IgD-negative memory B cell (primary cell): ENCODE measurements around the gene EPN1. TPM values are rescaled to one million over a fixed set of nuclear protein-coding genes. Genes with fewer than 3 reads are reported as not detected.

Experiments used
- H3K27ac Mint-ChIP-seq, 3 donors: one replicate each; pipeline ENCODE4 v1.8.0; 2020 to 2022; ENCODE audit warnings: mild to moderate bottlenecking in 3 of 3, mixed read lengths in 3 of 3, moderate library complexity in 1 of 3
- H3K27me3 Mint-ChIP-seq: one replicate; pipeline ENCODE4 v1.8.0; 2021; ENCODE audit warnings: mixed read lengths
- H3K36me3 Mint-ChIP-seq: one replicate; pipeline ENCODE4 v1.8.0; 2020; ENCODE audit warnings: mild to moderate bottlenecking, mixed read lengths
- H3K4me1 Mint-ChIP-seq, 3 donors: one replicate each; pipeline ENCODE4 v1.8.0; 2020 to 2022; ENCODE audit warnings: mixed read lengths in 3 of 3, mild to moderate bottlenecking in 1 of 3
- H3K4me3 Mint-ChIP-seq, 4 donors: one replicate each; pipeline ENCODE4 v1.8.0; 2020 to 2022; ENCODE audit warnings: mild to moderate bottlenecking in 4 of 4, mixed read lengths in 4 of 4, moderate library complexity in 3 of 4
- H3K9me3 Mint-ChIP-seq, 3 donors: one replicate each; pipeline ENCODE4 v1.8.0; 2020 to 2021; ENCODE audit warnings: mixed read lengths in 3 of 3, mild to moderate bottlenecking in 1 of 3
- polyA plus RNA-seq: library from polyadenylated mRNA; unstranded; fragments of 300-500 nt; fragmentation: Illumina TruSeq; gene quantifications from one replicate; pipeline ENCODE4 v1.2.3, GENCODE V29; 2021

EPN1 gene
- polyA plus RNA-seq, 1 donor from 2014 or later = 29.9 TPM

DNA sequence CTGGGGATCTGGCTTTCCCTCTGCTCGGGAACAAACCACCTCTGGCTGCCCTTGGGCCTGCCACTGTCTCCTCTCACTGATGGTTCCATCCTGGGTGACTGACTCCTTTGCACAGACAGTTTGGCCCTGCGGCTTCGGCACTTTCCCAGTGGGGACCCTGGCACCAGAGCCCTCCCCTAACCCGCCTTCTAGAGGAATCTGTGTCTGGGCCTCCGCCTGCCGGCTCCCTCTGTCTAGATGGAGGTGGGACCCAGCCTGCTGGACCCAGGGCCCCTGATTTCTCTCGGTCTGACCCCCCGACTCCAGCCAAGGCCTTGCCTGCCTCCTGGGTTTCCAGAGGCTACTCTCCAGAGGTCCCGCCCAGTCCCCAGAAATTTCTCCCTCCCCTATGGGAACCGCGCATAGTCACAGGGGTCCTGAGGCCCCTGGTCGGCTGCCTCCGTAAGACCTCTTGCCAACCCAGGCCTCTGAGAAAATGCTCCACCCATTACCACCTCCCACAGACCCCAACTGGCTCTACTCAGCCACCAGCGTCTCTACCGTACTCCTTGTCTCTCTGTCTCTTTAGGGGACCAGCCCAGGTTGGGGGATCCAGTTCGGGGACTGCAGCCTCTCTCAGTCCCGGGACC, 24.3 kb upstream of the EPN1 start:
- H3K4me3 Mint-ChIP-seq = peak overlapping the region in 3 of 4 donors; percentile 79 to 83 (median 83)
- peaks cover 6% of the 10 kb centered on the region for H3K36me3 Mint-ChIP-seq
- H3K27me3 Mint-ChIP-seq = no peaks in the 10 kb centered on the region
- H3K4me1 Mint-ChIP-seq = peaks cover 8 to 28% (median 10%) of the 10 kb centered on the region in 3 donors
- peak overlapping the region in 2 of 3 donors; percentile 76 to 90 for H3K27ac Mint-ChIP-seq
- no peaks in the 10 kb centered on the region for H3K9me3 Mint-ChIP-seq

DNA sequence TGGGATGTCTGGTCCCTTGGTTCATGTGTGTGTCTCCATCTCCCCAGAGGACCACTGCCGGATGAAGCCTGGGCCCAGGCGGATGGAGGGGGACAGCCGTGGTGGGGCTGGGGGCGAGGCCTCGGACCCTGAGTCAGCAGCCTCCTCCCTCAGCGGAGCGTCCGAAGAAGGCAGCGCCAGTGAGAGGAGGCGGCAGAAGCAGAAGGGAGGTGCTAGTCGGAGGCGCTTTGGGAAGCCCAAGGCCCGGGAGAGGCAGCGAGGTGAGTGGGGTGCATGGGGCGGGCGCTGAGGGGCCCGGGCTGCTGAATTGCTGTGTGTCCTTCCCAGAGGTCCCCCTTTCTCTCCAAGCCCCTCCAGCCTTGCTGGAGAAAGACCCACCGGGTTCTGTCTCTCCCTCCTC, 23.8 kb upstream of the EPN1 start:
- Mint-ChIP-seq H3K4me1 (peaks cover 13 to 32% (median 15%) of the 10 kb centered on the region in 3 donors), H3K27me3 (no peaks in the 10 kb centered on the region), H3K36me3 (peaks cover 6% of the 10 kb centered on the region), H3K4me3 (peak overlapping the region in 2 of 4 donors; percentile 83), H3K27ac (peak overlapping the region in 2 of 3 donors; percentile 76 to 90), H3K9me3 (no peaks in the 10 kb centered on the region)

DNA sequence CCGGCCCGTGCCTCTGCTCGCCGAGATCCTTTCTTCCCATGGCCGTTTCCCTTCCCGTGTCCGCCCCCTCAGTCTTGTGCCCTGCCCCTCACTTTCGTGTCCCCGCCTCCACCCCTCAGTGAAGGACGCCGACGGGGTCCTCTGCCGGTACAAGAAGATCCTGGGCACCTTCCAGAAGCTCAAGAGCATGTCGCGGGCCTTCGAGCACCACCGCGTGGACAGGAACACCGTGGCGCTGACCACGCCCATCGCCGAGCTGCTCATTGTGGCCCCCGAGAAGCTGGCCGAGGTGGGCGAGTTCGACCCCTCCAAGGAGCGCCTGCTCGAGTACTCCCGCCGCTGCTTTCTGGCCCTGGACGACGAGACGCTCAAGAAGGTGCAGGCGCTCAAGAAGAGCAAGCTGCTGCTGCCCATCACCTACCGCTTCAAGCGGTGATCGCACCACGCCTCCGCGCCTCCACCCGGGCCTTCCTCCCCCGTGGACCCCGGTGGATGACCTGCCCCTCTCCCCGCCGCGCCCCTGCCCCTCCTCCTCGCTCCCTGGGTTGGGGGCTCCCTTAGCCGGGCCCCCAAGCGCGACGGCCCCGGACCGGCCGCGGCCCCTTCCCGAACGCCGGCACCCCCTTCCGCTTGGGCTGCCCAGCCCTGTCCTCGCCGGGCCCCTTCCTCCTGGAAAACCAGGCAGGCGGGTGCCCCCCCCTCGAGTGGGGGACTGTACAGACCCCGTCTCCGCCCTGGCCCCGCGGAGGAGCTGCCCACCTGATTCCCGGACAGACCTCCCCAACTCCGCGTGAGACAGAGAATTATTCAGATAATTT, 22.5 kb upstream of the EPN1 start:
- H3K27me3 Mint-ChIP-seq = no peaks in the 10 kb centered on the region
- H3K9me3 Mint-ChIP-seq = no peaks in the 10 kb centered on the region
- peaks cover 14 to 32% (median 22%) of the 10 kb centered on the region in 3 donors for H3K4me1 Mint-ChIP-seq
- H3K27ac Mint-ChIP-seq = peak overlapping the region in 2 of 3 donors; percentile 25 to 63
- peaks cover 3% of the 10 kb centered on the region for H3K36me3 Mint-ChIP-seq
- H3K4me3 Mint-ChIP-seq = no peak overlapping the region

DNA sequence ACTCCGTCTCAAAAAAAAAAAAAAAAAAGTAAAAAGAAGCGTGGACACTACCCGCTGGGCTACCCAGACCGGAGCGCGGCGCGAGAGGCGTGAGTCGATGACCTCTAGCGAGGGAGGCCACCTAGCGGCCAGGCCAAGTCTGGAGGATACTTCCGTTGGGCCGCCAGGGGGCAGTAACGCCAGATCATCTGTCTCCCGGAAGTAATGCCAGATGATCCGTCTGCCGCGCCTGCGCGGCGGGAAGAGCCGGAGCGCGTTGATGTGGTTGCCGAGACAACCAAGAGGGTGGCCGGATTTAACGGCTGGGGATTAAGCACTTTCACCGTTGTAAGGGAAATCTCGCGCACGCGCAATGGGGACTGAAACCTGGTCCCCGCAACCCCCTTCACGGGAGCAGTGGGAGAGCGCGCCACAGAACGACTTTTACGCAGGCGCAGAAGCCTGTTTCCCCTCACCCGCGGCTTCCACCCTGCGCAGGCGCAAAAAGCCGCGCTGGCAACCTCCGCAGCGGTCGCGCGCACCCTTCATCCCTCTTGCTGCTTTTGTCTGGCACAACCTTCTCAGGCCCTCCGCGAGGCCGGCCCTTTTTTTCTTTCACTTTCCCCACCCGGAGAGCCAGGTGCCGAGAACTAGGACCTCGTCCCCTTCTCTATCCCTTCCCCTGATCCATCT, 21.2 kb upstream of the EPN1 start:
- Mint-ChIP-seq H3K27me3 (no peaks in the 10 kb centered on the region), H3K4me3 (peak overlapping the region; percentile 94 to 100 (median 96)), H3K4me1 (peaks cover 21 to 34% (median 32%) of the 10 kb centered on the region in 3 donors), H3K36me3 (peaks cover 3% of the 10 kb centered on the region), H3K9me3 (no peaks in the 10 kb centered on the region), H3K27ac (peak overlapping the region; percentile 93 to 100 (median 99))

DNA sequence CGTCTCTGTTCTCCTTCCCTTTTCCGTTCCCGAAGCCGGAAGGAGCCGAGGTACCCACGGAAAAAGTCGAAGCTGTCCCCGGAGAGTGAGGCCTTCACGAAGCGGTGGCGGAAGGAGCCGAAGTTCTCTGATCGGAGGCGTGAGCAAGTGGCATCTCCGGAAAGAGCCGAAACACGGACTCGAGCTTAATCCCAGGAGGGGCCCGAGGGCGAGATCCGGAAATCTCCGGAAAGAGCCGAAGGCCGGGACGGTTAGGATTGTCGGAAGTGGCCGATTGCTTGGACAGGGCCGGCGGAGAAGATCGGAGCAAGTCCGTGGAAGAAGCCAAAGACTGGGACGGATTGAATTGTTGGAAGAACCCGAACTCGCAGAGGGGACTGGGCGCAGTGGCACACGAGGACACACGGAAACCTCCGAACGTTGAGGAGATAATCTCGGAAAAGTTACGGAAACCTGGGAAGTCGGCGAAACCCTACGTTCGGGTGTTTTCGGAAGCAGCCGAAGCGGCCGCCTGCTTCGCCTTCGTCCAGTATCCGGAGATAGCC, 20.6 kb upstream of the EPN1 start:
- H3K36me3 Mint-ChIP-seq = peaks cover 3% of the 10 kb centered on the region
- peak overlapping the region; percentile 93 to 100 (median 99) for H3K27ac Mint-ChIP-seq
- peak overlapping the region; percentile 94 to 100 (median 96) for H3K4me3 Mint-ChIP-seq
- no peaks in the 10 kb centered on the region for H3K9me3 Mint-ChIP-seq
- H3K4me1 Mint-ChIP-seq = peaks cover 22 to 35% (median 33%) of the 10 kb centered on the region in 3 donors
- H3K27me3 Mint-ChIP-seq = no peaks in the 10 kb centered on the region

DNA sequence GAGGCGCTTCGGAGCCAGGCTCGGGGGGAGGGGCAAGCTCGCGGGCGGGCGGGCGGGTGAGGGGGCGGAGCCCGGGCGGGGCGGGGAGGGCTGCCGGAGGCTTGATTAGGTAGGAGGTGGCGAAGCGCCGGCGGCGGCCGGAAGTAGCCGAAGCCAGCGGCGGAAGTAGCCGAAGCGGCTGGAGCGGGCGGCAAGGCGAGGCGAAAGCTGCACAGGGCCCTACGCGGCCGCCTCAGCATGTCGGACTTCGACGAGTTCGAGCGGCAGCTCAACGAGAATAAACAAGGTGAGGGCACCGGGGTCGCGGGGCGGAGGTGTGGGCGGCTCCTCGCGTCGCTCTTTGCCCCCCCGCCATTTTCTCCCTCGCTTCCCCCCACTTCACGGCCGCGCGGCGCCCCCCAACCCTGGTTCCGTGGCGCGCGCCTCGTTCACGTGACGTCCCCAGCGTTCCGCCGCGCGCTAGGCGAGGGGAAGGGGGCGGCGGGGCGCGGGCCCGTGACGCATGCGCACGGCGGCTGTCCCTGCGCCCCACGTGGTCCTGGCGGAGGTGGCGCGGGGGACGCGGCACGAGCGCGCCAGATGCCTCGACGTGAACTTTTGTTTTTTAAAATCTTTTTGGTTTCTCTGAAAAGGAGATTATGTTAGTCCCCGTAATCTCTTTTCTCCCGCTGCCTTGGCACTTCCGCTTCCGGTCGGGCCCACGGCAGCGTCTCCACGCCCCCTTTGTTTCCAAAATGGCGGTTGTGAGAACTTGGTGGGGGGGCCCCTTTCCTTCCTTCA, 20.0 kb upstream of the EPN1 start, which contains the start of gene U2AF2:
TSS of gene U2AF2 (plus strand) at position 168 of the 780 bp plus-strand sequence. CDS start at position 238, 70 bp downstream.
- peak within 1 kb of the TSS; percentile 93 to 100 (median 99) for H3K27ac Mint-ChIP-seq
- peak within 1 kb of the TSS; percentile 94 to 100 (median 96) for H3K4me3 Mint-ChIP-seq
- no peaks in the 10 kb centered on the region for H3K9me3 Mint-ChIP-seq
- peaks cover 27 to 39% (median 32%) of the 10 kb centered on the region in 3 donors for H3K4me1 Mint-ChIP-seq
- peaks cover 3% of the 10 kb centered on the region for H3K36me3 Mint-ChIP-seq
- no peaks in the 10 kb centered on the region for H3K27me3 Mint-ChIP-seq

DNA sequence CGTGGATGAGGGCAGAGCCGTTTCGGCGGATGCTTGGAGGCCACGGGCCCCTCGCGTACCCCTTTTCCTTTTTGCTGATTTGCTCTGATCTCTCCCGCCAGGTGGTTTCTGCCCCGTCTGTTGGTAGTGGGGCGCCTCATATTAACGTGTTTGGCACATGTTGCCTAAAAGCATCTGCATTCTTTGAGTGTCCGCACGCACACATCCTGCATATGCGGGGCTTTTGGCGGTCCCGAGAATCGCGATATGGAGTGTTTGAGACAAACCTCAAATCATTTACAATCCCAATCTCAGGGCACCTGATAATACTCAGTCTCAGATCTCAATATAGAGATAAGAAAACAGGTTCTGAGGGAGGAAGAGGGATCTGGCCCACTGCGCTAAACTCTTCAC, 19.4 kb upstream of the EPN1 start:
- Mint-ChIP-seq H3K27me3 (no peaks in the 10 kb centered on the region), H3K9me3 (no peaks in the 10 kb centered on the region), H3K4me3 (peak overlapping the region; percentile 94 to 100 (median 96)), H3K4me1 (peaks cover 28 to 39% (median 32%) of the 10 kb centered on the region in 3 donors), H3K36me3 (peaks cover 2% of the 10 kb centered on the region), H3K27ac (peak overlapping the region; percentile 93 to 100 (median 99))

DNA sequence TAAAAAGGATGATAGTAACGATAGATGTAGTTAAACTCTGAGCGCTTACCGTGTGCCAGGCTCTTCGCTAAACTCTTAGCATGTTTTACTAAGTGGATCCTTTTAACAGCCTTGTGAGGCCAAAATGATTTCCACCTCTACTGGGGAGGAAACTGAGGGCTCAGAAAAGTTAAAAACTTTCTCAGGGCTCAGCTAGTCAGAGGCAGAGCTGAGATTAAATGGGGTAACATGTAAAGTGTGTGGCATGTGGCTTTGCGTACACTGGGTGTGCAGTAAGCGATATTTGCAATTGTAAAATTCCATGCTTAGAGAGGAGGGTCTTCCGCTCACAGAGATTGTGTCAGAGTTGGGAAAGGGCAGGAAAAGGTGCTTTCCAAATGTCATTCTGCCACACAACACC, 18.5 kb upstream of the EPN1 start:
- H3K27ac Mint-ChIP-seq = peak overlapping the region in 2 of 3 donors; percentile 93 to 100
- peaks cover 24 to 39% (median 32%) of the 10 kb centered on the region in 3 donors for H3K4me1 Mint-ChIP-seq
- peaks cover 2% of the 10 kb centered on the region for H3K36me3 Mint-ChIP-seq
- H3K27me3 Mint-ChIP-seq = no peaks in the 10 kb centered on the region
- H3K9me3 Mint-ChIP-seq = no peaks in the 10 kb centered on the region
- peak overlapping the region; percentile 94 to 100 (median 96) for H3K4me3 Mint-ChIP-seq

DNA sequence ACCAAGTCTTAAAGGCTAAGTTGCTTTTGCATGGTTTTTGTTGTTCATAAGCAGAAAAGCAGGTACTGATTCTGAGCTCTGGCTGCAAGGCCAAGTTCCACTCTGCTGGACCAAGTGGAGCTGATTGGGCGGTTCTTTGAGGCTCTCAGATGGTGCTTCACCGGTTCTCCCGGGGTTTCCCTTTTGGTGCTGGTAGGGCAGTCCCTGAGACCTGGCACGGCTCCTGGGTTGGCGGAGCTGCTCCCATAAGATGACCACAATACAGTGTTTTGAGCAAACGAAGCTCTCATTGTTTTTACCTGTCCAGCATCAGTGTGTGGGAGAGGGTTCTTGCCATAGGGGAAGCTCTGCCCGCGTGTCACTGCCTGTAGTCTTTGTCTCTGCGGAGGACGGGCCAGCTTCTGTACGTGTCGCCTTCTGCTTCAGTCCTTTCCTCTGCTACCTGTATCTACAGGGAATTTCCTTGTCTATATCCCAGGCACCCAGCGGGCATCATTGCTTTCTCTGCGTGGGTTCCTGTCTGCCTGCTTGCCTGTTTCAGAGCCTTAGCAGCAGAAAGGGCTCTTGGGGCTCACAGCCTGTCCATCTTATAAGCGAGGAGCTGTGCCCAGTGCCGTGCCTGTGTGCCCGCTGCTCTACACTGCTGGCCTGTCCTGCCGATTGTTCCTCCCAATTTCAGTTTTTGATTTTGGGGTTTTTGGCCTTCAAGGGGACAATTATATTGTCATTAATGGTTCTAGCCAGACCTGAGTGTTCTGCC, 17.9 kb upstream of the EPN1 start:
- Mint-ChIP-seq H3K4me3 (peak overlapping the region; percentile 94 to 100 (median 96)), H3K27me3 (no peaks in the 10 kb centered on the region), H3K36me3 (peaks cover 2% of the 10 kb centered on the region), H3K4me1 (peaks cover 27 to 39% (median 32%) of the 10 kb centered on the region in 3 donors), H3K27ac (peak overlapping the region; percentile 73 to 100 (median 84)), H3K9me3 (no peaks in the 10 kb centered on the region)

DNA sequence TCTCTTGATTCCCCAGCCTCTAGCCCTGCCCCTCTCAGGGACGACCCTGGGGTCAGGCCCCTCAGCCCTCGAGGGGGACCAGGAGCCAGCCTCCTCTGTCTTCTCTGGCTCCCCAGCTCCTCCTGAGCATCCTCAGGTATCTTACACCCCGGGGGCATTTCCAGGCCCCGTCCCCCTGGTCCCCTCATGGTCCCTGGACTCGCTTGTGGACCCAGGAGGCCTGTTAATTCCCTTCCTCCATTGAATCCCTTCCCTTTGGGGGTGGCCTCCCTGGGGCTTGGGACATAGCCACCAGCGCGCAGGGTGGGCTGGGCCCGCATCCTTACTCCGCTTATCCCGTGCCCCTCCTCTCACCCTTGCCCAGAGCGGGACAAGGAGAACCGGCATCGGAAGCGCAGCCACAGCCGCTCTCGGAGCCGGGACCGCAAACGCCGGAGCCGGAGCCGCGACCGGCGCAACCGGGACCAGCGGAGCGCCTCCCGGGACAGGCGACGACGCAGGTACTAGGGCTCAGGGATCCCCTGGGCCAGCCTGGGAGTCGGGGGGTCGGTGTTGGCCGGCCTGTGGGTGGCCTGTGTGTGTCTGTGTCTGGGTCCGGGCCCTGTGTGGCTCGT, 16.1 kb upstream of the EPN1 start:
- H3K27me3 Mint-ChIP-seq = no peaks in the 10 kb centered on the region
- peak overlapping the region in 1 of 3 donors; percentile 100 for H3K27ac Mint-ChIP-seq
- H3K36me3 Mint-ChIP-seq = peaks cover 4% of the 10 kb centered on the region
- peak overlapping the region in 3 of 4 donors; percentile 73 to 81 (median 73) for H3K4me3 Mint-ChIP-seq
- no peaks in the 10 kb centered on the region for H3K9me3 Mint-ChIP-seq
- peaks cover 30 to 40% (median 36%) of the 10 kb centered on the region in 3 donors for H3K4me1 Mint-ChIP-seq

DNA sequence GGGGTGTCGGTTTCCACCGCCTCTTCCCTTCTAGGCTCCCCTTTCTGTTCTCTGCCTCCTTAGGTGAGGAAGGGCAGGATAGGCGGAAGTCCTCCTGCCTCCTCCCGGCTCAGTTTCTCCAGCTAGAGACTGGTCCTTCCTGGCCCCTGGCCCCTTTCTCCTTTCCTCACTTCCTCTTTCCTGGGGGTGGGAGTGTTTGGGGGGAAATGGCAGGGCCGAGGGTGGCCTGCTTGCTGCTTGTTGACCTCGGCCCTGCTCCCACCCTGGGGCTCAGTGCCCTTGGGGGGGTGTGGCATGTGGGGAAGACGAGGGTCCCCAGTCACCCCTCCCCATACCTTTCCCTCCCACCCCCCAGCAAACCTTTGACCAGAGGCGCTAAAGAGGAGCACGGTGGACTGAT, 15.2 kb upstream of the EPN1 start:
- H3K9me3 Mint-ChIP-seq = no peaks in the 10 kb centered on the region
- peaks cover 30 to 36% (median 33%) of the 10 kb centered on the region in 3 donors for H3K4me1 Mint-ChIP-seq
- no peaks in the 10 kb centered on the region for H3K27me3 Mint-ChIP-seq
- peak overlapping the region in 2 of 3 donors; percentile 71 to 82 for H3K27ac Mint-ChIP-seq
- H3K36me3 Mint-ChIP-seq = peaks cover 2% of the 10 kb centered on the region
- peak overlapping the region in 3 of 4 donors; percentile 73 to 81 (median 73) for H3K4me3 Mint-ChIP-seq

DNA sequence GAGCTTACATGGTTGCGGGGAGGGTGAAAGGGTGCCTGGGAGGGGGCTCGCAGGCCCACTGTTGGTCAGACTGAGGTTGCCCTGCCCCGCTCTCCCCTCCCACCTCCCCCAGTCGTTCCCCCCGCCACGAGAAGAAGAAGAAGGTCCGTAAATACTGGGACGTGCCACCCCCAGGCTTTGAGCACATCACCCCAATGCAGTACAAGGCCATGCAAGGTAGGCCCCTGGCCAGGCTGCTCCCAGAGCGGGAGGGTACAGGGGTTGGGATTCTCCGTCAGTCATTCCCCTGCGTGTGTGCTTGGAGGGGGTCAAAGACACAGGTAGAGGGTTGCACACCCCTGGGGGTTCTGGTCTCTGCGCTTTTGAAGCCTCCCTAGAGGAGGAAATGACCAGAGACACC, 14.6 kb upstream of the EPN1 start:
- Mint-ChIP-seq H3K9me3 (no peaks in the 10 kb centered on the region), H3K4me1 (peaks cover 30 to 36% (median 32%) of the 10 kb centered on the region in 3 donors), H3K27me3 (no peaks in the 10 kb centered on the region), H3K36me3 (peaks cover 2% of the 10 kb centered on the region), H3K4me3 (peak overlapping the region in 2 of 4 donors; percentile 17 to 81), H3K27ac (no peak overlapping the region)

DNA sequence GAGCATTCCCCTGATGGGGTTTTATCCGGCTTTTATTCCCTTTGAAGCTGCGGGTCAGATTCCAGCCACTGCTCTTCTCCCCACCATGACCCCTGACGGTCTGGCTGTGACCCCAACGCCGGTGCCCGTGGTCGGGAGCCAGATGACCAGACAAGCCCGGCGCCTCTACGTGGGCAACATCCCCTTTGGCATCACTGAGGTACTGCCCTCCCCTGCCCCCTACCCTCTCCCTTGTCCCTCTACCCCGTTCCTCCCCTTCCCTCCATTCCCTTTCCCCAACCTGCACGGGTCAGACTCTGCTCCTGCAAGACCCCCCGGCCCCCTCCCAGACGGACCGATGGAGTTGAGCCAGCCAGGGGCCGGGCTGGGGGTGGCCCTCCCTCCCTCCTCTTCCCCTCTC, 14.0 kb upstream of the EPN1 start:
- peaks cover 27 to 32% (median 31%) of the 10 kb centered on the region in 3 donors for H3K4me1 Mint-ChIP-seq
- no peaks in the 10 kb centered on the region for H3K27me3 Mint-ChIP-seq
- H3K27ac Mint-ChIP-seq = no peak overlapping the region
- H3K9me3 Mint-ChIP-seq = no peaks in the 10 kb centered on the region
- H3K36me3 Mint-ChIP-seq = peaks cover 2% of the 10 kb centered on the region
- H3K4me3 Mint-ChIP-seq = no peak overlapping the region
